ENCODE data around the gene DUSP28.

DUSP28 gene

GRCh38 chr2:240586919-240587800 is 27.0 kb downstream of the DUSP28 start:
- DNase-seq (ENCODE audit: low read depth) = peak; percentile 48

DNA sequence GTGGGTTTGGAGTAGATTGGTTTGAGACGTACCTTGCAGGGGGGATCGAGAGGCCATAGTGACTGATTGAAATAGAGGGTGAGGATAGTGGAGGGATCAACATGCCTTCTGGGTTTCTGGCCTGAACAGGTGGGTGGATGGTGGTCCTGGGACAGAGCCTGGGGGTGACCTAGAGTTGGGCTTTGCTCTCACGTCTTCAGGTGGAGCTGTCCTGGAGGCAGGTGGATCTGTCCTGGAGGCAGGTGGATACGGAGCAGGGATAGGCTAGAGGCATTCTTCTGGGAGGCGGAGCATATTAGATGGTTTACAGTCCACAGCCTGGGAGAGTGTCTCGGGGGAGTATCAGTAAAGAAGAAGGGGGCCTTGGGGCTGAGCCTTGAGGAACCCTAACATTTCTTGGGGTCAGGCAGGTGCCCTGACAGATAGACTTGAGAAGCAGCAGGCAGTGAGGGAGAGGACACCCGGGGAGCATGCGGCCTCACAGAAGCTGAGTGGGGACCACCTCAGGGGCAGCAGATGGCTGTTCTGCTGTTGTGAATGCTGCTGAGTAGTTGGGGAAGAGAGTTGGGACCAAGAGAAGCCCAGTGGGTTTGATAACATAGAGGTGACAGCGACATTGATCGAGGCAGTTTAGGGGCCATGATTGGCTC is 28.0 kb downstream of the DUSP28 start:
- no peak for DNase-seq (ENCODE audit: low read depth)

GRCh38 chr2:240588669-240589068 is 28.5 kb downstream of the DUSP28 start:
- DNase-seq (ENCODE audit: low read depth) = no peak

- DNase-seq (ENCODE audit: low read depth) = no peak
These were observed 29.2 kb downstream of the DUSP28 start for GRCh38 chr2:240589375-240589774.

DNA sequence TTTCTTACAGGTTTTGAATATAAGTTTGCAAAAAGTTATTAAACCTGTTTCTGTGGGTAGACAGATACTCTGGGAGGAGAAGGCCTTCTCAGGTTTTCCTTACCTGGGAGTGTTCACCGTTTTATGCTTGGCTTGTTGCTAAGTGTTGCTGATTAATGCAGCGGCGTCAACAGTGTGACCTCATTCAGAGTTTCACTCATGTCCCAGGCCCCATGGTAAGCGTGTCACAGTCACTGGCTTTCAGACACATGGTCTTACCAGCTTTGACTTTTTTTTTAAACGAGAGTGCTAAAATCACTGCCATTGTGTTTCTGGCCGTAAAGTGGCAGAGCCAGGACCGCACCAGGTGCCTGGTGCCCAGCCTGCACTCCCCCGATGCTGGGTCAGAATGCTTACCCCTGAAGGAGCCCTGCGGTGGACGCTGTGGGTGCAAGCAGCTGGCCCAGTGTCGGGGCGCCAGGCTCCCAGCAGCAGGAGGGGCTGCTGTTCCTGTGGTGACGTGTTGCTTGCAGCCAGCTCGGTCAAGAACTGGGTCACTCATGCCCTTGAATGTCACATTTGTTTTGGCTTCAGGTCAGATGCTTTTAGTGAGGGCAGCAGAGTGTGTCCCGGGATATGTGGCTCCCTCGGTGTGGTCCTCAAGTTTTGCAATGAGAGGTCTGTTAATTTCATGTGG is 29.8 kb downstream of the DUSP28 start:
- DNase-seq (ENCODE audit: low read depth) = no peak

DNA sequence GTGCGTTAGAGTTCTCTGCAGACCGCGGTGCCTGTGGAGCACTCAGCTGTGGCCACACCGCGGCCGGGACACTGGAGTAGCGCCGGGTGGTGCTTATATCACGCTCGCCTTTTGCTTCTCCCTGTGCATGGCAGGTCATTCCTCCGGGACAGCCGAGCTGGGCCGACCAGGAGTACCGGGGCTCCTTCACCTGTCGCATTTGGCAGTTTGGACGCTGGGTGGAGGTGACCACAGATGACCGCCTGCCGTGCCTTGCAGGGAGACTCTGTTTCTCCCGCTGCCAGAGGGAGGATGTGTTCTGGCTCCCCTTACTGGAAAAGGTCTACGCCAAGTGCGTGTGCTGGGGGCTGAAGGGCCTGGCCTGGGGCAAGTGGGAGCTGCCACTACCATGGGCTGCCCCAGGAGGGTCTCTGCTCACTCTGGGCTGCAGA is 30.5 kb downstream of the DUSP28 start:
- no peak for DNase-seq (ENCODE audit: low read depth)

- no peak for DNase-seq (ENCODE audit: low read depth)
These were observed 31.1 kb downstream of the DUSP28 start for GRCh38 chr2:240591226-240591625.

GRCh38 chr2:240591784-240592183 is 31.6 kb downstream of the DUSP28 start:
- DNase-seq (ENCODE audit: low read depth) = no peak

DNA sequence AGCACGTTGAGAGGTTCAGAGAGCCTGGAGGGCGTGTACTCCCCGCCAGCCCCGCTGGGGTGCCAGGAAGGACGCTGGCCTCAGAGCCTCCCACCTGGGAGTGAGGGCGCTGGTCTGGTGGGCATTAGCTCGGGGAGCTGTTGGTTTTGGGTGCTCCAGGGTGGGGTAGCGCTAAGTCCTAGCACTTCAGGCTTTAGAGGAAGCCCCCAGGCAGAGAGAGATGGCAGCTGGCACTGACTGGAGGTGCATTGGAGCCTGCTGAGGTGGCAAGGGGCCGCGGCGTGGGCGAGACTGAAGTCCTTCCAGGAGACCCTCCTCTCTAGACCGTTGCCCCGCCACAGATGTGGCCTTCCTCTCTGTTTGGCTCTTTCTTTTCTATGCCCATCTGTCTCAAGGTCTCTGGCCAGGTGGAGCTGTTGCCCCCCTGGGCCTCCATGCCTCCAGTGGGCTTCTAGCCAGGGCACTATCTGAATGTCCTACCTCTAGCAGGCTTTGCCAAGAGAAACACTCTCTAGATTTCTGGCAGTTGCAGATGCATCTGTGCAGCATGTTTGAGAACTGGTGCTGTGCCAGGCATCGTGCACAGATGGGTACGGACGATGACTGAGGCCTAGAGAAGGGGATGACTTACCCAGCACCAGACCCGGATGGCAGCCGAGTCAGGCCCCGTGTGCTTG is 33.0 kb downstream of the DUSP28 start:
- DNase-seq (ENCODE audit: low read depth) = no peak

DNA sequence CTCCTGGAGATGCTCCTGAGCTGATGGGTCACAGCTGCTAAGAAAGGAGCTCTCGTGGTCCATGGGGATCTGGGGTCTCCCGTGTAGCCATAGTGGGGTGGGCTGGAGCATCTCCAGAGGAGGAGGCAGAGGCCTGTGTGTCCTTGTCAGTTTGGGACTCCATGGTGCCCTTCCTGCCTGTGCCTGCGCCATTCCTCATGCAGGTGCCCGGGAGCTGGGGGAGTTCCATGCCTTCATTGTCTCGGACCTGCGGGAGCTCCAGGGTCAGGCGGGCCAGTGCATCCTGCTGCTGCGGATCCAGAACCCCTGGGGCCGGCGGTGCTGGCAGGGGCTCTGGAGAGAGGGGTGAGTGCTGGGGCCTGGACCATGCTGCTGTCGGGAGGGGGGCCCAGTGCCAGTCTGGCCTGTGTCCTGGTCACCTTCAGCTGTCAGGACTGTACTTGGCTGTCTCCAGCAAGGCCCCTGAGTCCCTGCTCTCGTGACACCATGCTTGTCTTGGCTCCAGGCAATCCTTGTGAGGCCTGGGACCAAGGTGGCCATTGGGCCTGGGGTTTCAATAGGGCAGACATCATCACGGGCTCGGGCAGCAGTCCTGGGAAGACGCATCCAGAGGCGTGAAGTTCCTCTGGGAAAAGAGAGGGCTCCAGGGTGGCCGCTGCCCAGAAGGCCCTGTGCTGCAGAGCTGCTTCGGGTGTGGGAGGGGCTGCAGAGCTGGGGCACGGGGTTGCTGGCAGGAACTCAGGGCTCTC is 33.7 kb downstream of the DUSP28 start:
- DNase-seq (ENCODE audit: low read depth) = no peak

- no peak for DNase-seq (ENCODE audit: low read depth)
These were observed 34.6 kb downstream of the DUSP28 start for GRCh38 chr2:240594511-240595380.

GRCh38 chr2:240595381-240596079 is 35.4 kb downstream of the DUSP28 start:
- DNase-seq (ENCODE audit: low read depth) = peak; percentile 19

DNA sequence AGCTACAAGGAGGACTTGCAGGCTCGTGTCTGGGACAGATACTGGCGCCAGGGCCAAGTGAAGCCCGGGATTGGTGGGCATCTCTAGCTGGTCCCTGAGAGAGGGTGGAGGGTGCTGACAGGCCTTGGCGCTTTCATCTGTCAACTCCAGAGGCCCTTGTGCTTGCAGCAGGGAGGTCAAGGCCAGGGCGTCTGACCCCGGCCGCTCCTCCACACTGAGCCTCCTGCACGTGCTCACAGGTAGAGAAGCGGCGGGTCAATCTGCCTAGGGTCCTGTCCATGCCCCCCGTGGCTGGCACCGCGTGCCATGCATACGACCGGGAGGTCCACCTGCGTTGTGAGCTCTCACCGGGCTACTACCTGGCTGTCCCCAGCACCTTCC is 35.9 kb downstream of the DUSP28 start:
- DNase-seq (ENCODE audit: low read depth) = no peak

- no peak for DNase-seq (ENCODE audit: low read depth)
These were observed 36.4 kb downstream of the DUSP28 start for GRCh38 chr2:240596491-240596931.

GRCh38 chr2:240597054-240597418 is 36.9 kb downstream of the DUSP28 start:
- DNase-seq (ENCODE audit: low read depth) = no peak

- DNase-seq (ENCODE audit: low read depth) = no peak
These were observed 37.4 kb downstream of the DUSP28 start for GRCh38 chr2:240597419-240598181.

DNA sequence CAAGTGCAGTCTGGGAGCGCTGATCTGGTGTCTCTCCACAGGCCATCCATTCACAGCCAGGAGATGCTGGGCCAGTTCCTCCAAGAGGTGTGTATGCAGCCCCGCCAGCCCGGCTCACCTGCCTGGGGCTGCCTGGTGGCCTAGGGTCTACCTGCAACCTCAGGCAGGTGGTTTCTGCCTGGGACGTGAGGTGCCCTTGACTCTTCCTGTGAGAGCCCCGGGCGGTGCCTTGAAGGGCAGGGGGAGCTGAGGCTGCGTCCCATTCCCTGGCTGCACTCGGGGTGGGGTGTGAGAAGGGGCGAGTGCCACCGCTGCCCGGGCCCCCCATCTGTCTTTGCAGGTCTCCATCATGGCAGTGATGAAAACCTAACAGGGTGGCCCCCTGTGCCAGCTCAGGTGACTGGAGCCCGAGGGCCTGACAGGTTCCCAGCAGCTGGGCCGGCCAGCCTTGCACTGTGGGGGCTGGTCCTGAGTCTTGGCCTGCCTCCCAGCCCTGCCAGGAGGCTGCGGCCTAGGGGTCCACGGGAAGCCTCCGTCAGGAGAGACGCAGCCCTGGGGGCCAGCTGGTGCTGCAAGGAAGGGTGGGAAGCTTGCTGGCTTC is 38.3 kb downstream of the DUSP28 start:
- no peak for DNase-seq (ENCODE audit: low read depth)

DNA sequence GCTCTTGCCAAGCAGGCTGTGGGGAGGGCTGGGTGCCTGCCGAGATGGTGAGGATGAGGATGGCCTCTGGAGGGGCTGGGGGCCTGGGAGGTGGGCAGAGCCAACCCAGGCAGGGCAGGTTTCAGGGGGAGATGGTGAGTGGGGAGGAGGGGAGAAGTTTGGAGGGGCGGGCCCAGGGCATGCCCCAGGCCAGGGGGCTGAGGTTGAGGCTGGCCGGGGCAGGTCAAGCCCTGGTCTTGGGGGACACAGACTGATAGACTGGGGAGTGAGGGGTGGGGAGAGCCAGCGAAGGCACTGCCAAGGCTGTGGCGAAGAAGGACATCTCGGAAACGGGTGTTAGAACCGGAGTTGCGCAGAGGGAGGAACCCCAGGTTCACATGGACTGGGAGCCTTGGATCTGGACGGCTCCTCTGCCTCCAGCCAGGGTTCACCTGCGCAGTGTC is 39.0 kb downstream of the DUSP28 start:
- DNase-seq (ENCODE audit: low read depth) = no peak
